ENCODE data around the gene NGDN. TPM values are rescaled to one million over a fixed set of nuclear protein-coding genes. Genes with fewer than 3 reads are reported as not detected.

NGDN gene
- total and polyA plus RNA-seq, 2 of the 4 experiments (the other 2 are of a cell fraction), result 48.1 to 49.8 TPM

DNA sequence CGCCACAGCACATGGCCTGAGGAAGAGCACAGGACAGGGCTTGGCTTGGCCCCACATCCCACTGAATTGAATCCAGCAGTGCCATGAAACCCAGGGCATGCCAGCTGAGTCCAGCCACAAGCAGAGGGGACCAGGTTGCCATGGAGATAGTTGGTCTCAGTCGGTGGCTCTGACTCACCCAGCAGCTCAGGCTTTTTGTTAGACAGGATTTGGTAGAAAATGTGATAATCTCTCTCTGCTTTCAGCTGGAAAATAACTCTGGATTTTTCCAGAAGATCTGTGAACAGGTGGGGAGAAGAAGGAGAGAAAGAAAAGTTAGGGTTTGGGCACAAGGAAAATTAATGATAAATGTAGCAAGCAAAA is 38.8 kb upstream of the NGDN start:
- H3K9ac ChIP-seq (ENCODE audit: low read depth, low read length), result no peak overlapping the region
- no peak overlapping the region for H2BK5ac ChIP-seq (ENCODE audit: low read depth, low read length, poor library complexity, severe bottlenecking)
- no peak overlapping the region for H3K56ac ChIP-seq (ENCODE audit: extremely low read depth, insufficient read depth, low read length)
- in situ Hi-C loops (cut with MboI; ENCODE audit: low sequenced_read_pairs) (no loop called here), dilution Hi-C loops (cut with HindIII; ENCODE audit: low sequenced_read_pairs, unreplicated experiment) (no loop called here), intact Hi-C loops (cut with micrococcal nuclease) (no loop called here)
- DNase-seq (no peak), ATAC-seq (ENCODE audit: low read depth) (no peak)
- no peak overlapping the region for H2AFZ ChIP-seq (replicated peaks; ENCODE audit: low read length, poor library complexity)
- H3K23ac ChIP-seq (ENCODE audit: low read depth, low read length), result no peak overlapping the region
- no peak overlapping the region for H3K27ac ChIP-seq (ENCODE audit: insufficient read depth, low read length)
- POLR2A ChIA-PET (ENCODE audit: unreplicated experiment), result no interaction called here
- no peak overlapping the region for H3K4ac ChIP-seq (ENCODE audit: low read depth, low read length)
- no peaks in the 10 kb centered on the region for H3K9me1 ChIP-seq (ENCODE audit: insufficient read depth, low read length)
- no TSS peak for BruUV-seq (replicated peaks)
- no peak overlapping the region for H4K5ac ChIP-seq (ENCODE audit: low read depth, low read length)
- CTCF ChIA-PET, result no interaction called here
- H4K91ac ChIP-seq (ENCODE audit: insufficient read depth, low read depth, low read length), result no peak overlapping the region
- H2AK5ac ChIP-seq (ENCODE audit: low read depth, low read length), result no peak overlapping the region
- H2BK15ac ChIP-seq (ENCODE audit: low read depth, low read length), result no peak overlapping the region
- no peak overlapping the region for H2BK120ac ChIP-seq (ENCODE audit: low read depth, low read length)
- H3K4me2 ChIP-seq (ENCODE audit: low read depth, low read length), result no peak overlapping the region
- no peak overlapping the region for H2BK20ac ChIP-seq (ENCODE audit: low read depth, low read length)
- H4K20me1 ChIP-seq (ENCODE audit: insufficient read depth, low read length), result no peaks in the 10 kb centered on the region
- H3K36me3 ChIP-seq (ENCODE audit: control insufficient read depth, insufficient read depth, low read length), result no peaks in the 10 kb centered on the region
- H3K14ac ChIP-seq (replicated peaks; ENCODE audit: low read depth, low read length), result no peak overlapping the region
- WGBS, 2 experiments (ENCODE audit: extremely low coverage in 2 of 2, insufficient read length in 1 of 2), result no CpG with 5 or more reads among the region's 2 CpGs
- TF ChIP-seq SMC3 (IDR thresholded peaks at IDR 0.05; ENCODE audit: low read depth, low read length), result no peak
- no peak for TF ChIP-seq MXI1 (IDR thresholded peaks at IDR 0.05; ENCODE audit: borderline replicate concordance, low read depth, low read length)
- TF ChIP-seq MAZ (IDR thresholded peaks at IDR 0.05; ENCODE audit: borderline replicate concordance, low read depth, low read length), result no peak
- TF ChIP-seq, protein P1, sequence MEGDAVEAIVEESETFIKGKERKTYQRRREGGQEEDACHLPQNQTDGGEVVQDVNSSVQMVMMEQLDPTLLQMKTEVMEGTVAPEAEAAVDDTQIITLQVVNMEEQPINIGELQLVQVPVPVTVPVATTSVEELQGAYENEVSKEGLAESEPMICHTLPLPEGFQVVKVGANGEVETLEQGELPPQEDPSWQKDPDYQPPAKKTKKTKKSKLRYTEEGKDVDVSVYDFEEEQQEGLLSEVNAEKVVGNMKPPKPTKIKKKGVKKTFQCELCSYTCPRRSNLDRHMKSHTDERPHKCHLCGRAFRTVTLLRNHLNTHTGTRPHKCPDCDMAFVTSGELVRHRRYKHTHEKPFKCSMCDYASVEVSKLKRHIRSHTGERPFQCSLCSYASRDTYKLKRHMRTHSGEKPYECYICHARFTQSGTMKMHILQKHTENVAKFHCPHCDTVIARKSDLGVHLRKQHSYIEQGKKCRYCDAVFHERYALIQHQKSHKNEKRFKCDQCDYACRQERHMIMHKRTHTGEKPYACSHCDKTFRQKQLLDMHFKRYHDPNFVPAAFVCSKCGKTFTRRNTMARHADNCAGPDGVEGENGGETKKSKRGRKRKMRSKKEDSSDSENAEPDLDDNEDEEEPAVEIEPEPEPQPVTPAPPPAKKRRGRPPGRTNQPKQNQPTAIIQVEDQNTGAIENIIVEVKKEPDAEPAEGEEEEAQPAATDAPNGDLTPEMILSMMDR (conservative IDR thresholded peaks at IDR 0.05; ENCODE audit: low read depth, low read length), result no peak
- TF ChIP-seq FOS (IDR thresholded peaks at IDR 0.05; ENCODE audit: low read depth, low read length), result no peak
- H3K79me1 ChIP-seq (ENCODE audit: low read depth in 1 of 2, low read length in 2 of 2), result no peaks in the 10 kb centered on the region
- no peak overlapping the region for H3K4me3 ChIP-seq (ENCODE audit: insufficient read depth, low read depth, low read length)
- no peak overlapping the region for H3K18ac ChIP-seq (ENCODE audit: low read depth, low read length)
- H4K8ac ChIP-seq (ENCODE audit: low read depth in 2 of 2, low read length in 2 of 2), result no peak overlapping the region
- H3K9me3 ChIP-seq (ENCODE audit: control insufficient read depth, insufficient read depth, low read length), result no peaks in the 10 kb centered on the region
- H3K27me3 ChIP-seq (ENCODE audit: control insufficient read depth, insufficient read depth, low read length), result peaks cover 6% of the 10 kb centered on the region; the same call in 1 of the 2 replicates
- H3K4me1 ChIP-seq (ENCODE audit: control insufficient read depth, insufficient read depth, low read length), result no peaks in the 10 kb centered on the region
- H2AK9ac ChIP-seq (replicated peaks; ENCODE audit: low read depth, low read length, poor library complexity), result no peak overlapping the region

Data from IMR-90 (cell line).